Nephron (organoid): Measurements from ENCODE around the gene TBX20.
"Not testable (repeated sequence)": the region's sequence is repeated elsewhere in the genome, so short reads cannot be mapped to it uniquely, and the experiment has no call there.

ENCODE experiments used
- H3K27ac Mint-ChIP-seq, 3 experiments: 2 replicates each; pipeline ENCODE4 v1.8.0; 2020; ENCODE audit warnings: mixed read lengths in 3 of 3, mild to moderate bottlenecking in 2 of 3, moderate library complexity in 1 of 3
- H3K27me3 Mint-ChIP-seq: 2 replicates; pipeline ENCODE4 v1.8.0; 2021; ENCODE audit warnings: low read depth, mild to moderate bottlenecking, moderate library complexity, mixed read lengths
- H3K36me3 Mint-ChIP-seq: 2 replicates; pipeline ENCODE4 v1.8.0; 2020; ENCODE audit warnings: low read depth, mixed read lengths
- H3K4me1 Mint-ChIP-seq: 2 replicates; pipeline ENCODE4 v1.8.0; 2020; ENCODE audit warnings: mixed read lengths
- H3K4me3 Mint-ChIP-seq, 3 experiments: 2 replicates each; pipeline ENCODE4 v1.8.0; 2020; ENCODE audit warnings: mild to moderate bottlenecking in 3 of 3, mixed read lengths in 3 of 3, moderate library complexity in 2 of 3
- H3K9me3 Mint-ChIP-seq: 2 replicates; pipeline ENCODE4 v1.8.0; 2020; ENCODE audit warnings: mixed read lengths
- TF ChIP-seq, protein P1 (sequence below), 3 experiments: fragments of 200-600 bp; sonication (generic); IDR thresholded peaks; one replicate each; pipeline ENCODE4 v1.5.0; 2021; ENCODE audit warnings: antibody characterized with exemption in 3 of 3; ENCODE audit not compliant: unreplicated experiment in 3 of 3

Gene TBX20

GRCh38 chr7:35232994-35233393 lies 20.9 kb downstream of the TBX20 start:
- peaks cover 31% of the 10 kb centered on the region for H3K27me3 Mint-ChIP-seq
- H3K4me3 Mint-ChIP-seq = no peak overlapping the region
- H3K9me3 Mint-ChIP-seq = no peaks in the 10 kb centered on the region
- H3K36me3 Mint-ChIP-seq = no peaks in the 10 kb centered on the region
- H3K27ac Mint-ChIP-seq = no peak overlapping the region
- peaks cover 11% of the 10 kb centered on the region for H3K4me1 Mint-ChIP-seq
- TF ChIP-seq, protein P1, sequence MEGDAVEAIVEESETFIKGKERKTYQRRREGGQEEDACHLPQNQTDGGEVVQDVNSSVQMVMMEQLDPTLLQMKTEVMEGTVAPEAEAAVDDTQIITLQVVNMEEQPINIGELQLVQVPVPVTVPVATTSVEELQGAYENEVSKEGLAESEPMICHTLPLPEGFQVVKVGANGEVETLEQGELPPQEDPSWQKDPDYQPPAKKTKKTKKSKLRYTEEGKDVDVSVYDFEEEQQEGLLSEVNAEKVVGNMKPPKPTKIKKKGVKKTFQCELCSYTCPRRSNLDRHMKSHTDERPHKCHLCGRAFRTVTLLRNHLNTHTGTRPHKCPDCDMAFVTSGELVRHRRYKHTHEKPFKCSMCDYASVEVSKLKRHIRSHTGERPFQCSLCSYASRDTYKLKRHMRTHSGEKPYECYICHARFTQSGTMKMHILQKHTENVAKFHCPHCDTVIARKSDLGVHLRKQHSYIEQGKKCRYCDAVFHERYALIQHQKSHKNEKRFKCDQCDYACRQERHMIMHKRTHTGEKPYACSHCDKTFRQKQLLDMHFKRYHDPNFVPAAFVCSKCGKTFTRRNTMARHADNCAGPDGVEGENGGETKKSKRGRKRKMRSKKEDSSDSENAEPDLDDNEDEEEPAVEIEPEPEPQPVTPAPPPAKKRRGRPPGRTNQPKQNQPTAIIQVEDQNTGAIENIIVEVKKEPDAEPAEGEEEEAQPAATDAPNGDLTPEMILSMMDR (IDR thresholded peaks at IDR 0.05; ENCODE audit: unreplicated experiment in 3 of 3) = no peak

DNA sequence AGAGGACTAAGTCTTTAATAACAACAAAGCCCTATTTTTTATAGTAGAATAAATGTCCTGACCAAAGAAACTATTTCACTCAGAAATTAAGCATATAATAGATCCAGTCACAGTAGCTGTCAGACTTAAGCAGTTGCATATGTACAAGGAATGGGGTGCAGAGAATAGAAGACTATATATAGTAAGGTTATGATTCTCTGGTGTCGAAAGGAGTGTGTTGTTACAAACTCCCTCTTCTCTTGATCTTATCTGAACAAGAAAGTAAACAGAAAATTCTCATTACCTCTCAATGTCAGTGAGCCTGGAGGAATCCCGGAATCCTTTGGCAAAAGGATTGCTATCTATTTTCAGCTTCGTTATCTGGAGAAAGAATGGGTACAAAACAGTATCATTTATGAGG lies 22.7 kb downstream of the TBX20 start:
- H3K4me3 Mint-ChIP-seq, H3K9me3 Mint-ChIP-seq, H3K36me3 Mint-ChIP-seq: not testable (repeated sequence)
- Mint-ChIP-seq H3K27me3 (peaks cover 20% of the 10 kb centered on the region), H3K4me1 (peaks cover 11% of the 10 kb centered on the region), H3K27ac (peak overlapping the region in 1 of 3 experiments; percentile 44)

DNA sequence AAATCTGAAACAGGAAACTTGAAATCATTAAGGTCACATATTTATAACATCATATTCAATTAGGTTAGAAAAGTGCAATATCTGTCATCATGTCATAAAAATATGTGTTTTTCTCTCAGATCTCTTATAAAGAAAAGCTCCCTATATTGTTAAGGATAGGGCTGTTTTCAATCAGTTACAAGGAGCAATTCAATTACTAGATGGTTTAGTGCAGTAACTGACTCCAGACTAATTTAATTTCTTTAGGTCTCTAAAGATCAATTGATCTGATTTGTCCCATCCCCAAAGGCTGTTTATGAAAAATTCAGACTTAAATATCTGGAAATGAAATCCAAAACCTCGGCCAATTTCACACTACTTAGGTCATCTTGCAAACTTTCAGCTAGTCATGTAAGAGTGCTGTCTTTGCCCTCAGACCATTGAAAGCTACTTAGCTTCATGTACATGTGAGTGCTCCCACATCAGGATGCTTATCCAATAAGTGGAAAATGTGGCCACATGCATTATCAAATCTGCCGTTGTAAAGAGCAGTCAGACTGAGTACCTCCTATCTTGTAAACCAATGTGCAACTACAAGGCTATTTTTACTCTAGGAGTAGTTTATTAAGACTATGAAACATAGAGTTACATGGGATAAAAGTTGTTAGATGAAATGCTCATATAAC lies 24.7 kb downstream of the TBX20 start:
- not testable (repeated sequence) for H3K4me3 Mint-ChIP-seq, H3K36me3 Mint-ChIP-seq, H3K27ac Mint-ChIP-seq, H3K9me3 Mint-ChIP-seq
- Mint-ChIP-seq H3K4me1 (peaks cover 11% of the 10 kb centered on the region), H3K27me3 (peaks cover 19% of the 10 kb centered on the region)

DNA sequence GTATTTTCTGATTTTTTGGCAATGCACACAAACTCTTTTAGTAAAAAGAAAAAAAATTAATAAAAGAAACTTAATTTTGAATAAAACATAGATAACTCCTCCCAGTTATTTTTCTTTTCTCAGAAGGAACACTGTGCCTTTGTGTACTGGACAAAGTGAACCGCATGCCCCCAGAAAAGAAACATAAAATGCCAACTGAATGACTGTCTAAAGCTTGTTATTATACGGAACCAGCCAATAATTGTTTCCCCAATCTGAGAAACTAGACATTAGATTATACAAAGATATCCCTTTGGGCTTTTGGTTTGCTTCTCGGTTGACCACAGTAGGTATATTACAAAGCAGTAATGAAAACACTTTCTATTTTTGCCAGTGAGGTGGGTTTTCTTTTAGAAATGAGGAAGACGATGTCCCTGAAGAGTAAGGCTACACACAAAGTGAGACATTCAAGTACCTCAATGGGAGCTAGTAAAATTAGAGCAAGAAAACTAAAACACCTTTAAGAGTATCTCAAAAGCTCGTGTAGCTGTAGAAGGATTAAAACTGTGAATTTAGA lies 25.3 kb downstream of the TBX20 start:
- H3K27me3 Mint-ChIP-seq = peaks cover 19% of the 10 kb centered on the region
- not testable (repeated sequence) for H3K36me3 Mint-ChIP-seq, H3K4me3 Mint-ChIP-seq, H3K27ac Mint-ChIP-seq, H3K9me3 Mint-ChIP-seq
- H3K4me1 Mint-ChIP-seq = peaks cover 11% of the 10 kb centered on the region

DNA sequence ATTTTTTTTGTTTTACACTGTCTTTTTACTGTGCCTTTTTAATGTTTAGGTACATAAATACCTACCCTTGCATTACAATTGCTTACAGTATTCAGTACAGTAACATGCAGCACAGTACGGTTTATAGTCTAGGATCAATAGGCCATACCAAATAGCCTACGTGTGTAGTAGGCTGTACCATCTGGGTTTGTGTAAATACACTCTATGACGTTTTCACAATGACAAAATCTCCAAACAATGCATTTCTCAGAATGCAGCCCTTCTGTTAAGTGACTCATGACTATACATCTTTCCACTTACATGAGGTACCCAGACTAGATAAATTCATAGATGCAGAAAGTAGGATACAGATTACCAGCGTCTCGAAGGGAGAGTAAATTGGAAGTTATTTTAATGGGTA lies 26.5 kb downstream of the TBX20 start:
- H3K27ac Mint-ChIP-seq = not testable (repeated sequence)

GRCh38 chr7:35222445-35222844 lies 31.5 kb downstream of the TBX20 start:
- not testable (repeated sequence) for H3K36me3 Mint-ChIP-seq, H3K4me3 Mint-ChIP-seq, H3K27me3 Mint-ChIP-seq, H3K27ac Mint-ChIP-seq, H3K4me1 Mint-ChIP-seq, H3K9me3 Mint-ChIP-seq

More for the DNA sequence above, 26.5 kb downstream of the TBX20 start:
- H3K27me3 Mint-ChIP-seq = peaks cover 11% of the 10 kb centered on the region
- H3K4me3 Mint-ChIP-seq, H3K9me3 Mint-ChIP-seq, H3K36me3 Mint-ChIP-seq: not testable (repeated sequence)
- peaks cover 11% of the 10 kb centered on the region for H3K4me1 Mint-ChIP-seq

- not testable (repeated sequence) for H3K27ac Mint-ChIP-seq, H3K4me3 Mint-ChIP-seq, H3K9me3 Mint-ChIP-seq, H3K4me1 Mint-ChIP-seq, H3K27me3 Mint-ChIP-seq, H3K36me3 Mint-ChIP-seq
These were observed 33.7 kb downstream of the TBX20 start for GRCh38 chr7:35220176-35220575.

DNA sequence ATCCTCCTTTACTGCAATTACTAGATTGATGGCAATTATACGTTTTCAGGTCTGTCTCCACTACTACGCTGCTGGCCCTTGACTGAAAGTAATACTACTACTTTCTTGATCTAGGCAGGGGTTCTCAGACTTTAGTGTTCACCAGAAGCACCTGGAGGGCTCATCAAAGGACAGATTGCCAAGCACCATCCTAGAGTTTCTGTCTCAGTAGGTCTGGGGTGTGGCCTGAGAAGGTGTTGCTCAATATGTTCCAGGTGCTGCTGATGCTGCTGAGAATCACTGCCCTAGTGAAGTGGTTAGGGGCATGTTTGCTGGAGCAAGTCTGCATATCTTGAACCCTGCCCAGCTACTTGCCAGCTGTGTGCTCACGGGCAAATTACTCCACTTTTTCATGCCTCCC lies 37.9 kb downstream of the TBX20 start:
- not testable (repeated sequence) for H3K4me3 Mint-ChIP-seq, H3K27me3 Mint-ChIP-seq, H3K9me3 Mint-ChIP-seq, H3K4me1 Mint-ChIP-seq, H3K36me3 Mint-ChIP-seq, H3K27ac Mint-ChIP-seq

DNA sequence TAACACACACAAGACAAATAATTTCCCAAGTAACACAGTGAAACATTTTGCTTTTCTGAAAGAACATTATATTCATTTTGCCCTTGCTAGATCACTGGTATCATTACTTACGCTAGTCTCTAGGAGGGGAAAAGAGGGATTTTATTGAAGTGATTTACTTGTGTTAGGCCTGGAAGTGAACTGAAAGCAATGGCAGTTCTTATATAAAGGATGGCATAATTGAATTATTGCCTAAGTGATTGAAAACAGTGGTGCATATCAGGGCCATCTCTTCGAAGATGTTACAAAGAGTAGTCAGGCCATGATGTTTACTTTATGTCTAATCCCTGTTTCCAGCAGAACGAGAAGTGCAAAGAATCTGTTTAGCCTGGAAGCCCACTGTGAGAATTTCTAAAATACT lies 38.8 kb downstream of the TBX20 start:
- not testable (repeated sequence) for H3K4me1 Mint-ChIP-seq, H3K27ac Mint-ChIP-seq, H3K27me3 Mint-ChIP-seq, H3K4me3 Mint-ChIP-seq, H3K9me3 Mint-ChIP-seq, H3K36me3 Mint-ChIP-seq

- H3K27me3 Mint-ChIP-seq, H3K36me3 Mint-ChIP-seq, H3K4me3 Mint-ChIP-seq, H3K27ac Mint-ChIP-seq, H3K4me1 Mint-ChIP-seq, H3K9me3 Mint-ChIP-seq: not testable (repeated sequence)
These were observed 47.0 kb downstream of the TBX20 start for GRCh38 chr7:35206924-35207323.

GRCh38 chr7:35204850-35205249 lies 49.0 kb downstream of the TBX20 start:
- not testable (repeated sequence) for H3K27ac Mint-ChIP-seq, H3K4me1 Mint-ChIP-seq, H3K9me3 Mint-ChIP-seq, H3K4me3 Mint-ChIP-seq, H3K36me3 Mint-ChIP-seq, H3K27me3 Mint-ChIP-seq

DNA sequence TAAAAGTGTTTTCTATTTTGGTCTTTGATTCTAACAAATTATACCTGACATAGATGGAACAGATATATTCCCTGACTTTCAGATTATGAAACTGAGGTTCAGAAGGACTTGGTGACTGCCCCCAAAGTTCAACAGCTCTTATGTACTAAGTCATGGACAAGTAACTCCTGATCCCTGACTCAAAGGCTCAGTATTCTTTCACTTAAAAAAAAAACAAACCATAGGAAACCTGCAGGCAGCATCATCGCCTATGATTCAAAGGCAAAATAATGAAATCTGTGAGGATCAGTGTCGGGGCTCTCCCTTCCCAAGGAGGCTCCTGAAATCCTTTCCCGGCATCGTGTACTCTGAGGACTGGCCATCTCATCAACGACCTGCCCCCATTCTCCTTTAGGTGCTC lies 49.9 kb downstream of the TBX20 start:
- not testable (repeated sequence) for H3K4me1 Mint-ChIP-seq, H3K9me3 Mint-ChIP-seq, H3K27ac Mint-ChIP-seq, H3K36me3 Mint-ChIP-seq, H3K4me3 Mint-ChIP-seq, H3K27me3 Mint-ChIP-seq

- H3K4me3 Mint-ChIP-seq, H3K27ac Mint-ChIP-seq, H3K9me3 Mint-ChIP-seq, H3K27me3 Mint-ChIP-seq, H3K36me3 Mint-ChIP-seq, H3K4me1 Mint-ChIP-seq: not testable (repeated sequence)
These were observed 51.5 kb downstream of the TBX20 start for GRCh38 chr7:35202353-35202752.

DNA sequence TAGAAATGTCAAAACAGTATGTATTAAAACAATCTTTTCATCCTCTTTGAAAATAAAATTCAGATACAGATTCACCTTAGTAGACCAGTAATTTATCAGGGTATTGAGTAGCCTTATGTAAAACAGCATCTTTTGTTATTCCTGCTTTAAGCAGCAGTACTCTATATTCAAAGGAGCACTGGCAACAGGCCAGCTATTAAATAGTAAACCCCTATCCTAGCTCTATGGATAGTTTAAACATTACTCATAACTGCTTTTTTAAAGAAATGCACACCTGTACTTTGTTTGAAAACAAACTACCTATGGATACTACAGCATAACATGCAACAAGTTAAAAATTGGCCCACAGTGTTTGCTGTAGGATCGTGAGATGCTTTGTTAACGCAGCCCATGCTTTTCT lies 53.7 kb downstream of the TBX20 start:
- H3K27ac Mint-ChIP-seq, H3K27me3 Mint-ChIP-seq, H3K9me3 Mint-ChIP-seq, H3K4me3 Mint-ChIP-seq, H3K36me3 Mint-ChIP-seq, H3K4me1 Mint-ChIP-seq: not testable (repeated sequence)
